Parathyroid adenoma (tissue), 2 donors: ENCODE measurements around the gene PON2.

Experiments
- H2AFZ ChIP-seq: fragments of 300-600 bp; sonication (generic); one replicate; pipeline ENCODE4 v1.7.0; 2017; ENCODE audit warnings: antibody characterized with exemption, mild to moderate bottlenecking
- H3K27ac ChIP-seq: fragments of 300-600 bp; sonication (generic); one replicate; pipeline ENCODE4 v1.7.0; 2017
- H3K27me3 ChIP-seq: fragments of 300-600 bp; sonication (generic); one replicate; pipeline ENCODE4 v1.7.0; 2017; ENCODE audit warnings: low read length; ENCODE audit not compliant: control insufficient read depth, insufficient read depth
- H3K36me3 ChIP-seq: fragments of 300-600 bp; sonication (generic); one replicate; pipeline ENCODE4 v1.7.0; 2017; ENCODE audit warnings: low read length; ENCODE audit not compliant: control insufficient read depth, insufficient read depth
- H3K4me1 ChIP-seq: fragments of 300-600 bp; sonication (generic); one replicate; pipeline ENCODE4 v1.7.0; 2017; ENCODE audit warnings: control low read depth
- H3K4me2 ChIP-seq: fragments of 300-600 bp; sonication (generic); one replicate; pipeline ENCODE4 v1.7.0; 2017; ENCODE audit warnings: low read length
- H3K4me3 ChIP-seq: fragments of 300-600 bp; sonication (generic); one replicate; pipeline ENCODE4 v1.7.0; 2017; ENCODE audit warnings: low read depth, low read length
- H3K79me2 ChIP-seq: fragments of 300-600 bp; sonication (generic); one replicate; pipeline ENCODE4 v1.7.0; 2017; ENCODE audit warnings: control low read depth
- H3K9ac ChIP-seq: fragments of 300-600 bp; sonication (generic); one replicate; pipeline ENCODE4 v1.7.0; 2017; ENCODE audit warnings: mild to moderate bottlenecking
- H3K9me3 ChIP-seq: fragments of 300-600 bp; sonication (generic); one replicate; pipeline ENCODE4 v1.7.0; 2017; ENCODE audit warnings: low read length; ENCODE audit not compliant: control insufficient read depth
- TF ChIP-seq, protein P1 (sequence below): fragments of 300-600 bp; sonication (generic); IDR thresholded peaks from one replicate; pipeline ENCODE4 v1.7.0; 2017; ENCODE audit warnings: antibody characterized with exemption, mild to moderate bottlenecking
- donor health status: primary hyperparathyroidism.

The PON2 gene

DNA sequence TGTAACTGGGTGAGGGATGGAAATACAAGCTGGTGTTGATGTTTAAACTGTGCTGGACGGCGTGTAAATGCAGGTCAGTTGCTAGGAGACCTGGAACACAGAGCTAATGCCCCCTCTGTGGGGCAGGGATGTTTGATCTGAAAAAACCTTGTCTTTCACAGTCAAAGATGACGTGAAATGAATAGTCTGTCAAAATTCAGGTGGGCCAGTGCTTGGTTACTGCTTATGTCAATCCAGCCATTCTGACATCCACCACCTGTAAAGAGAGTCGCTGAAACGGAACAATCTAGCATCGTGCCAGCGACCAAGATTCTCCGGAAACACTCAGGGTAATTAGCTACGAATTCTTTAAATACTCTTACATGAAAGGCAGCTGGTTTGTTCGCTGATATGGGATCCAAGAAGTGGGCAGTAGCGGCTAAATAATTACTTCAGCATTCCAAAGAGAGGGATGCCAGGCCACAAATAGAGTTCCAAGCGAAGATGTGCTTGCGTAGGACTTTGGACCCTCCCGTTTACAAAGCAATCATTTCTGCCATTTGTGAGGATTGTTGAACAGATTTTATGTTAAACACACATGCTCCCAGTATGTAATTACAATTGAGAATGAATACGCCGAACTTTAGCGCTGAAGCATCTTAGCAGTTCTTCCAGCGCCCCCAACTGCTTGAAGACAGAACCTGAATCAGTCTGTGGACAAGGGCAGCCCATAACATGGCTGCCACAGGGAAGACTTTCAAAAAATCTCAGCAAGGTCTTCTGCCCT is 43.6 kb upstream of the PON2 start:
- H2AFZ ChIP-seq: peak overlapping the region; percentile 26
- no peak overlapping the region for H3K27ac ChIP-seq
- TF ChIP-seq, protein P1, sequence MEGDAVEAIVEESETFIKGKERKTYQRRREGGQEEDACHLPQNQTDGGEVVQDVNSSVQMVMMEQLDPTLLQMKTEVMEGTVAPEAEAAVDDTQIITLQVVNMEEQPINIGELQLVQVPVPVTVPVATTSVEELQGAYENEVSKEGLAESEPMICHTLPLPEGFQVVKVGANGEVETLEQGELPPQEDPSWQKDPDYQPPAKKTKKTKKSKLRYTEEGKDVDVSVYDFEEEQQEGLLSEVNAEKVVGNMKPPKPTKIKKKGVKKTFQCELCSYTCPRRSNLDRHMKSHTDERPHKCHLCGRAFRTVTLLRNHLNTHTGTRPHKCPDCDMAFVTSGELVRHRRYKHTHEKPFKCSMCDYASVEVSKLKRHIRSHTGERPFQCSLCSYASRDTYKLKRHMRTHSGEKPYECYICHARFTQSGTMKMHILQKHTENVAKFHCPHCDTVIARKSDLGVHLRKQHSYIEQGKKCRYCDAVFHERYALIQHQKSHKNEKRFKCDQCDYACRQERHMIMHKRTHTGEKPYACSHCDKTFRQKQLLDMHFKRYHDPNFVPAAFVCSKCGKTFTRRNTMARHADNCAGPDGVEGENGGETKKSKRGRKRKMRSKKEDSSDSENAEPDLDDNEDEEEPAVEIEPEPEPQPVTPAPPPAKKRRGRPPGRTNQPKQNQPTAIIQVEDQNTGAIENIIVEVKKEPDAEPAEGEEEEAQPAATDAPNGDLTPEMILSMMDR: no peak
- no peak overlapping the region for H3K9ac ChIP-seq
- no peak overlapping the region for H3K4me3 ChIP-seq
- H3K9me3 ChIP-seq: no peaks in the 10 kb centered on the region
- no peak overlapping the region for H3K4me2 ChIP-seq
- H3K79me2 ChIP-seq: no peaks in the 10 kb centered on the region
- no peaks in the 10 kb centered on the region for H3K36me3 ChIP-seq
- H3K27me3 ChIP-seq: no peaks in the 10 kb centered on the region
- H3K4me1 ChIP-seq: no peaks in the 10 kb centered on the region

DNA sequence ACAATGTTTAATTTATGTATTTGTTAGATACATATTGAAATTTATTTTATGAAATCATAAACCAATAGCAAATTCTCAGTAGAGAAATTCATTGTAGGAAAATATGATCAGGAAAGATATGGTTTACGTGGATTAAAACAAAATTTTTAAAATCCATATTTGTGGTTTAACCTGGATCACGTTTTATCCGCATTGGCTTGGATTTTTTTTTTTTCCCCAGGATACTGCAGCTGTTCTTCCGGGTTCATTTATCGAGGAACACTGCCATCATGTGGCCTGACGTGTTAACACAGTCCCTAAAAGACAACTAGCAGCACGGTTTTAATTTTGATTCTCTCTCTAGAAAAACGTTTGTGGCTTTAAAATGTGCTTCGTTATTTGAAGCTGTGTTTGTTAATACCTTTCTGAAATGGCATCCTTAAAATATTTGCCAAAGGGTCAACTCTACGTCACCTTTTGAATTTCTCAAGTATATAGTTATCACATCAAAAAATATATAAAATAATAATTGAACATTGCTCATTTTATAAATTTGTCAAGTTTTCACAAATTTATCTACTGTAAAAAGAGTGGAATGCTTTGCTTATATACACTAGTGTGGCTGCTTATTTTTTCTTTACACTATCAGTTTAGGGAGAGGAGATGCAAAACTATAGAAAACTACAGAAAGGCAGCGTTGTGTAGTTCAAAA is 42.2 kb upstream of the PON2 start:
- peak overlapping the region; percentile 34 for H3K4me2 ChIP-seq
- no peaks in the 10 kb centered on the region for H3K9me3 ChIP-seq
- H3K4me3 ChIP-seq: peak overlapping the region; percentile 32
- no peaks in the 10 kb centered on the region for H3K4me1 ChIP-seq
- H2AFZ ChIP-seq: peak overlapping the region; percentile 38
- no peaks in the 10 kb centered on the region for H3K36me3 ChIP-seq
- H3K79me2 ChIP-seq: no peaks in the 10 kb centered on the region
- H3K27me3 ChIP-seq: no peaks in the 10 kb centered on the region
- TF ChIP-seq, protein P1: peak; percentile 77
- H3K9ac ChIP-seq: no peak overlapping the region
- H3K27ac ChIP-seq: no peak overlapping the region

DNA sequence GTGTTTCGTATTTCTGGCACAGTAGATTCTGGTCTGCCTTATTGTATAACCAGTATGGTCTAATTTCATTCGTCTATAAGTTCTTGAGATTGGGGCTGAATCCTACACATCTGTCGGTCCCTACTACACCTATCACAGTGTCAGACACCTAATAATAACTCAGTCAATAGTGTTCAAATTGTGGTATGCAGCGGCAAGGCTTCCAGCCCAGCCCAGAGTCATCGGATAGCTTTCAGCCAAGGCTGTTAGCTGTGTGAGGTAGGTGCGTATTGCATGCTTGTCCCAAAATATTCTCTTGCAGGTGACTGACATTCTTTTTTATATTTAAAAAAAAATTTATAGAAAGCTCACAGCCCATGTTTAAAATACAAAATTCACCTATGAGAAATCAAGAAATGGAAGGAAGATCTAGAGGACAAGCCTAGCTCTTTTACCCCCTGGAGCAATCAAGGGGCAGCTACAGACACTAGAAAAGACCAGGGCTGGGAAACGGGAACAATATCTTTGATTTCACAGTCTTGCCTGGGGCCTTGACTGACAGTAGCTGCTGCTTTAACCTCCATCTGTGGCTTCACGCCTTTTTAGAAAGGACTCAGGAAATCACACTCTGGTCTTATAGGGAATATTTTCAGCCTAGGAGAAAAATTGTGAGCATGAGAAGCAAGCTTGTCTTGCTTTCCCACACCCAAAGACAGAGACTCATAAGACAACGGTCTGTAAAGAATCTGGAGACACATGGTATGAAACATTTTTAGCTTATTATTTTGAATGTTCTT is 41.4 kb upstream of the PON2 start:
- no peaks in the 10 kb centered on the region for H3K9me3 ChIP-seq
- no peak overlapping the region for H3K27ac ChIP-seq
- H2AFZ ChIP-seq: peak overlapping the region; percentile 38
- no peaks in the 10 kb centered on the region for H3K36me3 ChIP-seq
- TF ChIP-seq, protein P1: no peak
- no peak overlapping the region for H3K9ac ChIP-seq
- H3K4me1 ChIP-seq: no peaks in the 10 kb centered on the region
- no peaks in the 10 kb centered on the region for H3K27me3 ChIP-seq
- peak overlapping the region; percentile 32 for H3K4me3 ChIP-seq
- H3K4me2 ChIP-seq: no peak overlapping the region
- no peaks in the 10 kb centered on the region for H3K79me2 ChIP-seq

DNA sequence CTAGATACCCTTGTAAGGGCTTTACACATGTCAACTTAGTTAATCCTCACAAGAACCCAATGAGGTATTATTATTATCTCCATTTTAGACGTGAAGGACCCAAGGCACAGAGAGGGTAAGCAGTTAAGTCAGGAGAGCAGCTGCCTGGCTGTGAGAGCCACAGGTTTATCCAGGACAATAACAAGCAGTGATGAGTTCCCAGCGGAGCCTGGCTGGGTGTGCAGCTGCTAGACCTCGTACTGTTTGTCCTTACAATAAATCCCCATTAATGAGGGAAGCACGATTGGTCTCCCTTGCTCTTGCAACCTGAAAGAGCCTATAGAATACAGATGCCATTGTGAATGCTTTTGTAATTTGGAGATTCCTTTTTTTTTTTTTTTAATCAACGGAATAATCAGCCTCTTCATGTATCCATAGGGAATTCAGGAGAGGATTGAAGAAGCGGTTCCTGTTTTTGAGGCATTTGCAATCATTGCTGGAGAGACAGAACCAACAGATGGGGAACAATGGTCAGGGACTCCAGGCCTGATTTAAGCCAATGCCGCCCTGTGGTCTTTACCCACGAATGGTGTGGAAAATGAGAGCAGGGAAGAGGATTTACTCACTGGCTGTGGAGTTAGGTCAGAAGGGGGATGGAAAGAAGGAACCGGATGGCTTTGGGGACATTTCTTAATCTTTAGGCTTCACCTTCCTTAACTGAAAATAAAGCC is 38.6 kb upstream of the PON2 start:
- H3K36me3 ChIP-seq: no peaks in the 10 kb centered on the region
- no peaks in the 10 kb centered on the region for H3K9me3 ChIP-seq
- TF ChIP-seq, protein P1: no peak
- no peak overlapping the region for H2AFZ ChIP-seq
- H3K4me2 ChIP-seq: no peak overlapping the region
- no peak overlapping the region for H3K9ac ChIP-seq
- no peaks in the 10 kb centered on the region for H3K79me2 ChIP-seq
- no peak overlapping the region for H3K27ac ChIP-seq
- H3K4me1 ChIP-seq: no peaks in the 10 kb centered on the region
- H3K4me3 ChIP-seq: no peak overlapping the region
- no peaks in the 10 kb centered on the region for H3K27me3 ChIP-seq
